Transverse colon (tissue), 4 donors: Measurements from ENCODE around the gene CALY. TPM values are rescaled to one million over a fixed set of nuclear protein-coding genes. Genes with fewer than 3 reads are reported as not detected.

ENCODE experiments used
- DNase-seq: peaks from one replicate; pipeline ENCODE4 v3.0.0-alpha.2; 2019
- H3K27ac ChIP-seq, 4 donors: fragments of 200-600 bp; sonication (generic); 2 replicates each; pipeline ENCODE4 v1.5.1; 2016 to 2018; ENCODE audit warnings: inconsistent platforms in 4 of 4
- H3K27me3 ChIP-seq: fragments of 200-600 bp; sonication (generic); 2 replicates; pipeline ENCODE4 v1.5.1; 2017; ENCODE audit warnings: inconsistent platforms
- H3K36me3 ChIP-seq, 4 donors: fragments of 200-600 bp; sonication (generic); 2 replicates each; pipeline ENCODE4 v1.5.1; 2017 to 2019; ENCODE audit warnings: inconsistent platforms in 4 of 4
- H3K4me1 ChIP-seq, 4 donors: fragments of 200-600 bp; sonication (generic); 2 replicates each; pipeline ENCODE4 v1.5.1; 2017 to 2020; ENCODE audit warnings: inconsistent platforms in 4 of 4
- H3K4me3 ChIP-seq, 4 donors: fragments of 200-600 bp; sonication (generic); 1 replicate in 1 of 4; 2 replicates in 3 of 4; pipeline versions ENCODE4 v1.5.1 to v1.6.1; 2017 to 2019; ENCODE audit warnings: inconsistent platforms in 4 of 4
- H3K9me3 ChIP-seq, 2 donors: fragments of 200-600 bp; sonication (generic); 2 replicates each; pipeline ENCODE4 v1.5.1; 2017 to 2019; ENCODE audit warnings: inconsistent platforms in 2 of 2
- EP300 ChIP-seq: sonication (generic); formaldehyde crosslinking; IDR thresholded peaks from one replicate; pipeline ENCODE4 v1.6.1; 2017; ENCODE audit warnings: antibody characterized with exemption, low read depth
- POLR2A ChIP-seq: fragments of 450-650 bp; IDR thresholded peaks from one replicate; pipeline ENCODE4 v1.6.1; 2016; ENCODE audit warnings: antibody characterized with exemption, mild to moderate bottlenecking, moderate library complexity
- POLR2AphosphoS5 ChIP-seq, 3 donors: sonication (generic); formaldehyde crosslinking; IDR thresholded peaks; one replicate each; pipeline ENCODE4 v1.6.1; 2016; ENCODE audit warnings: antibody characterized with exemption in 3 of 3
- WGBS, 2 donors: methylation state at CpG; one replicate each; pipeline ENCODE4 v1.1.5; 2018; ENCODE audit warnings: low coverage in 1 of 2; 5-methylcytosine and 5-hydroxymethylcytosine counted together
- in situ Hi-C, 4 donors: fragments of 200-750 bp; cut with MboI; loops; one replicate each; pipeline versions ENCODE4 v1.15.0 to v1.15.1; 2017; ENCODE audit warnings: low sequenced_read_pairs in 3 of 4, low pct_ligation_motif_present in 1 of 4, low pct_unique_long_range_greater_than_20kb in 1 of 4
- intact Hi-C: fragments of 100-400 bp; cut with DNase I; formaldehyde crosslinking; loops from one replicate; pipeline ENCODE4 v1.15.1; 2023; ENCODE audit warnings: low total_unique reads
- total RNA-seq, 4 donors: library from RNA; depleted of rRNA; stranded (reverse); fragments of >200 nt; gene quantifications; one replicate each; pipeline ENCODE4 v1.1.0, GENCODE V29; 2016
- TF ChIP-seq, protein P1 (sequence below), 5 experiments: fragments of 200-600 bp in 3 of 5; fragments of 450-650 bp in 2 of 5; sonication (generic) in 3 of 5; IDR thresholded peaks; 1 replicate in 2 of 5; 2 replicates in 3 of 5; pipeline ENCODE4 v1.5.1; 2016 to 2017; ENCODE audit warnings: antibody characterized with exemption in 5 of 5, inconsistent platforms in 3 of 5, mild to moderate bottlenecking in 2 of 5, moderate library complexity in 1 of 5

CALY gene
- total RNA-seq, 4 donors from 2014 or later: 0.82 to 1.3 TPM; not detected in 2

DNA sequence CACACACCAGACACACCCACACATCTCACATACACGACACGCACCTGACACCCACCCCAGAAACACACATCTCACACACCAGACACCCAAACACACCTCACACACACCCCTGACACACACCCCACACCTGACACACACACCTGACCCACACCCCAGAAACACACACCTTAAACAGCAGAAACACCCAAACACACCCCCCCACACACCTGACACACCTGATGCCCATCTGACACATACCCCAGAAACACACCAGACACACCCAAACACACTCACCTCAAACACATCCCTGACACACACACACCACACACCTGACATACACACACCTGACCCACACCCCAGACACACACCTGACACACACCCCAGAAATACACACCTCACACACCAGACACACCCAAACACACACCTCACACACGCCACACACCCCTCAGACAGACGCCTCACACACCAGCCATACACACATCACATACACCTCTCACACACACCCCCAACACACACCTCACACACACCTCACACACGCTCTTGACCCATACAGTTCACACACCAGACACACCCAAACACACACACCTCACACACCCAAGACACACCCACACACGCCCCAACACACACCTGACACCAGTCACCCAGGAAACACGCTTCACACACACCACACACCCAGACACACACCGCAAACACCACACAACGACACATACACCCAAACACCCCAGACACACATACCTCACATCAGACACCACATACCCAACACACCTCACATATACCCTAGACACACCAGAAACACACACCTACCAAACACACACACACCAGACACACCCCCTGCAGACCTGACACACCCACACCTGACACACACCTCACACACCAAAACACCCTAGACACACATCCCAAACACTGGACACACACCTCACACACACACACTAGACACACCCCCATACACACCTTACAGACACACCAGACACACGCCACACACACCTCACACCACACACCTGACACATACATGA, 1.7 kb upstream of the CALY start:
- no peak overlapping the region for H3K4me3 ChIP-seq
- in situ Hi-C loops (no loop called here), intact Hi-C loops (no loop called here)
- no peak for DNase-seq
- 70 to 71% methylated on average over 5 to 10 of the region's 10 CpGs for WGBS, 2 donors
- no peak overlapping the region for H3K27ac ChIP-seq
- H3K9me3 ChIP-seq: no peaks in the 10 kb centered on the region
- peaks cover 14 to 21% (median 20%) of the 10 kb centered on the region in 4 donors for H3K4me1 ChIP-seq
- TF ChIP-seq POLR2A: no peak
- TF ChIP-seq, protein P1, sequence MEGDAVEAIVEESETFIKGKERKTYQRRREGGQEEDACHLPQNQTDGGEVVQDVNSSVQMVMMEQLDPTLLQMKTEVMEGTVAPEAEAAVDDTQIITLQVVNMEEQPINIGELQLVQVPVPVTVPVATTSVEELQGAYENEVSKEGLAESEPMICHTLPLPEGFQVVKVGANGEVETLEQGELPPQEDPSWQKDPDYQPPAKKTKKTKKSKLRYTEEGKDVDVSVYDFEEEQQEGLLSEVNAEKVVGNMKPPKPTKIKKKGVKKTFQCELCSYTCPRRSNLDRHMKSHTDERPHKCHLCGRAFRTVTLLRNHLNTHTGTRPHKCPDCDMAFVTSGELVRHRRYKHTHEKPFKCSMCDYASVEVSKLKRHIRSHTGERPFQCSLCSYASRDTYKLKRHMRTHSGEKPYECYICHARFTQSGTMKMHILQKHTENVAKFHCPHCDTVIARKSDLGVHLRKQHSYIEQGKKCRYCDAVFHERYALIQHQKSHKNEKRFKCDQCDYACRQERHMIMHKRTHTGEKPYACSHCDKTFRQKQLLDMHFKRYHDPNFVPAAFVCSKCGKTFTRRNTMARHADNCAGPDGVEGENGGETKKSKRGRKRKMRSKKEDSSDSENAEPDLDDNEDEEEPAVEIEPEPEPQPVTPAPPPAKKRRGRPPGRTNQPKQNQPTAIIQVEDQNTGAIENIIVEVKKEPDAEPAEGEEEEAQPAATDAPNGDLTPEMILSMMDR (IDR thresholded peaks at IDR 0.05): no peak
- no peak for TF ChIP-seq POLR2AphosphoS5 (IDR thresholded peaks at IDR 0.05)
- TF ChIP-seq EP300: no peak
- peaks cover 50% of the 10 kb centered on the region for H3K27me3 ChIP-seq
- H3K36me3 ChIP-seq: no peaks in the 10 kb centered on the region

DNA sequence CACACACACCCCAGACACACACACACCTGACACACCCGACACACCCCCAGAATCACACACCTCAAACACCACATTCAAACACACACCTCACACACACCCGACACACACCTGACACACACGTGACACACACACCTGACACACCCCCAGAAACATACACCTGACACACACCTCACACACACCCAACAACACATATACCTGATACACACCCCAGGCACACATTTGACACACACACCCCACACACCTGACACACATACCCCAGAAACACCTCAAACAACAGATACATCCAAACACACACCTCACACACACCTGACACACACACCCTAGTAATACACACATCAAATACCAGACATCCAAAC, 652 bp upstream of the CALY start:
- in situ Hi-C loops (no loop called here), intact Hi-C loops (no loop called here)
- 59% methylated on average over 3 of the region's 3 CpGs; no CpG with 5 or more reads in 1 of the 2 donors for WGBS, 2 donors
- Histone ChIP-seq H3K4me3 (no peak overlapping the region), H3K36me3 (no peaks in the 10 kb centered on the region), H3K27ac (no peak overlapping the region), H3K27me3 (peaks cover 54% of the 10 kb centered on the region), H3K9me3 (no peaks in the 10 kb centered on the region), H3K4me1 (peaks cover 14 to 21% (median 20%) of the 10 kb centered on the region in 4 donors)
- no peak for DNase-seq
- TF ChIP-seq, protein P1 (IDR thresholded peaks at IDR 0.05): no peak
- TF ChIP-seq POLR2AphosphoS5 (IDR thresholded peaks at IDR 0.05): no peak
- TF ChIP-seq POLR2A: no peak
- no peak for TF ChIP-seq EP300

GRCh38 chr10:133336118-133336576, 549 bp downstream of the CALY start:
- TF ChIP-seq POLR2AphosphoS5 (IDR thresholded peaks at IDR 0.05) (no peak), EP300 (no peak), POLR2A (no peak)
- TF ChIP-seq, protein P1 (IDR thresholded peaks at IDR 0.05): no peak
- Histone ChIP-seq H3K4me3 (peak overlapping the region; percentile 8 to 36 (median 19)), H3K9me3 (no peaks in the 10 kb centered on the region), H3K27me3 (peaks cover 57% of the 10 kb centered on the region), H3K4me1 (peaks cover 14 to 21% (median 20%) of the 10 kb centered on the region in 4 donors), H3K36me3 (no peaks in the 10 kb centered on the region), H3K27ac (no peak overlapping the region)
- 7% methylated on average over 22 of the region's 41 CpGs; no CpG with 5 or more reads in 1 of the 2 donors for WGBS, 2 donors
- in situ Hi-C loops: no loop called here
- no peak for DNase-seq
- intact Hi-C loops: no loop called here

GRCh38 chr10:133335246-133336117, 1.2 kb downstream of the CALY start:
- peak; percentile 62 for DNase-seq
- intact Hi-C loops: no loop called here
- Histone ChIP-seq H3K4me3 (peak overlapping the region; percentile 8 to 36 (median 19)), H3K27ac (no peak overlapping the region), H3K36me3 (no peaks in the 10 kb centered on the region), H3K27me3 (peaks cover 58% of the 10 kb centered on the region), H3K9me3 (no peaks in the 10 kb centered on the region), H3K4me1 (peaks cover 14 to 21% (median 20%) of the 10 kb centered on the region in 4 donors)
- 2% methylated on average over 48 of the region's 75 CpGs; no CpG with 5 or more reads in 1 of the 2 donors for WGBS, 2 donors
- in situ Hi-C loops: no loop called here
- TF ChIP-seq POLR2A: no peak
- TF ChIP-seq, protein P1 (IDR thresholded peaks at IDR 0.05): no peak
- no peak for TF ChIP-seq POLR2AphosphoS5 (IDR thresholded peaks at IDR 0.05)
- TF ChIP-seq EP300: no peak
